ENCODE results near the gene CCNK.
A peak's percentile ranks its signal among the peaks of the same experiment; 100 is the strongest.

Gene CCNK

DNA sequence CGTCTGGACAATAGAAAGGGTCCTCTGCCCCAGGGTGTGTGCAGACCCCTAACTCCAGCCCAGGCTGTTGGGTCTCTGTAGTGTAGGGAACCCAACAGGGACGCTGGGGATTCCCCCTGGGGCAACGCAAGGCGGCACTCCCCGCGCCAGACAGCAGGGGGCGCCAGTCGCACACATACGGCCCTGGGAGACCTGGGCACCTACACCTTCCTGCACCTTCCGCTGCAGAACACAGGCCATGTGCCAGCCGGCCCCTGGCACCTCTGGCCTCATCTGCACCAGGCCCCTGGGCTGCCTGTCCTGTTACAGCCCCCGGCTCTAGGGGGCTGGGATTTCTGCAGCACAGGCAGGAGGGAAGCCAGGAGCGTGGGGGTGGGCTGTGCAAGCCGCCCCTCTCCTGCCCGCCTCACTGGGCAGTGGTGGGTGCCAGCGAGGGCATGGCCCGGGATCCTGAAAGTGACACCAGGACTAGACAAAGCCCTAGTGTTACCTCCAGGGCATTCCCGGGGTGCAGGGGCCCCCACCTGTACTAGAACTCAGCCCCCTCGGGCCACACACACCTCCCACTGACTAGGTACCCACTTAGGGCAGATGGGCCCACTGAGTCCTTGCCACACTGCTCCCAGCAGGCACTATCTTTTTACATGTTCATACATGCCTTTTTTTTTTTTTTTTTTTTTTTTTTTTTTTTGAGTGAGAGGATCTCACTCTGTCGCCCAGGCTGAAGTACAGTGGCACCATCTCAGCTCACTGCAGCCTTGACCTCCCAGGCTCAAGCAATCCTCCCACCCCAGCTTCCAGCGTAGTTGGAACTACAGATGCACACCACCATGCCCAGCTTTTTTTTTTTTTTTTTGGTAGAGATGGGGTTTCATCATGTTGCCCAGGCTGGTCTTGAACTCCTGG lies 37.5 kb downstream of the CCNK start:
- Histone ChIP-seq H3K4me3 (no peak overlapping the region), H3K27ac (no peak overlapping the region)
- no peak for DNase-seq (ENCODE audit: low spot score)
- TF ChIP-seq, protein P1, sequence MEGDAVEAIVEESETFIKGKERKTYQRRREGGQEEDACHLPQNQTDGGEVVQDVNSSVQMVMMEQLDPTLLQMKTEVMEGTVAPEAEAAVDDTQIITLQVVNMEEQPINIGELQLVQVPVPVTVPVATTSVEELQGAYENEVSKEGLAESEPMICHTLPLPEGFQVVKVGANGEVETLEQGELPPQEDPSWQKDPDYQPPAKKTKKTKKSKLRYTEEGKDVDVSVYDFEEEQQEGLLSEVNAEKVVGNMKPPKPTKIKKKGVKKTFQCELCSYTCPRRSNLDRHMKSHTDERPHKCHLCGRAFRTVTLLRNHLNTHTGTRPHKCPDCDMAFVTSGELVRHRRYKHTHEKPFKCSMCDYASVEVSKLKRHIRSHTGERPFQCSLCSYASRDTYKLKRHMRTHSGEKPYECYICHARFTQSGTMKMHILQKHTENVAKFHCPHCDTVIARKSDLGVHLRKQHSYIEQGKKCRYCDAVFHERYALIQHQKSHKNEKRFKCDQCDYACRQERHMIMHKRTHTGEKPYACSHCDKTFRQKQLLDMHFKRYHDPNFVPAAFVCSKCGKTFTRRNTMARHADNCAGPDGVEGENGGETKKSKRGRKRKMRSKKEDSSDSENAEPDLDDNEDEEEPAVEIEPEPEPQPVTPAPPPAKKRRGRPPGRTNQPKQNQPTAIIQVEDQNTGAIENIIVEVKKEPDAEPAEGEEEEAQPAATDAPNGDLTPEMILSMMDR (IDR thresholded peaks at IDR 0.05): peak; percentile 90

DNA sequence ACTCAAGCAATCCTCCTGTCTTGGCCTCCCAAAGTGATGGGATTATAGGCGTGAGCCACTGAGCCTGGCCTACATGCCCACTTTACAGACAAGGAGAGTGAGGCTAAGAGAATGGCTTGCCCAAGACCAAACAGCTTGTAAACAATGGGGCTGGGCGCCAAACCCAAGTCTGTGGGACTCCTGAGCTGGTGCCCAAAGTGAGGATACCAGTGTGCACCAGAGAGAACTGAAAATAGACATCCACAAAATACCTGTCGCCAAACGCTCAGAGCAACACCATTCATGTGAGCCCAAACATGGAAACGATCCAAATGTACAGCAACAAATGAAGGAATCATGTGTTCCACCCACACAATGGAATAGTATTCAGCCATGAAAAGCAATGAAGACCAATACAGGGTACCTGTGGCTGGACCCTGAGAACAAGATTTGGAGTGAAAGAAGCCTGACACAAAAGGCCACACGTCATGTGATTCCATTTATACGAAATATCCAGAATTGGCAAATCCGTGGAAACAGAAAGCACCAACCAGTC lies 38.2 kb downstream of the CCNK start:
- DNase-seq (ENCODE audit: low spot score): no peak
- H3K27ac ChIP-seq: no peak overlapping the region
- TF ChIP-seq, protein P1 (IDR thresholded peaks at IDR 0.05): no peak
- no peak overlapping the region for H3K4me3 ChIP-seq

DNA sequence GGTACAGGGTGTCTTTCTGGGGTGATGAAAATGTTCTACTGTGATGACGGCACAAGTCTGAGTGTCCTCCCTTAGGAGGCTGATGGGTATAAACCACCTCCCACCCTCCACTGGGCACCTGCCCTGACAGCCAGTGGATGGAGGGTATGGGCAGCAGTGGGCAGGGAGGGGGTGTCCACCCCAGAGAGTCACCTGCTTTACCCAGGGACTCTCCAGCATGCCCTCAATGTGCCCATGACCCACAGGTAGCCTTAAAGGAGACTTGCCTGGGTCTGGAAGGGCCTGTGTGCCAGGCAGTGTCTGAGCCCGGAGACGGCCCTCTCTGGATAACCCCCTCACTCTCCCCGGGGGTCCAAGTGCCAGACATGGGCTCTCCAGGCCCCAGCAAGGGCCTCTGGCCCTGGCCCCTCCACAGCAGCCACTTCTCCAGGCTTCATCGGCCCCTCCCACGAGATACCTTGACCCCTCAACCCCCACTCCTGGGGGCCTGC lies 38.8 kb downstream of the CCNK start:
- Histone ChIP-seq H3K4me3 (no peak overlapping the region), H3K27ac (no peak overlapping the region)
- DNase-seq (ENCODE audit: low spot score): no peak
- TF ChIP-seq, protein P1 (IDR thresholded peaks at IDR 0.05): no peak

DNA sequence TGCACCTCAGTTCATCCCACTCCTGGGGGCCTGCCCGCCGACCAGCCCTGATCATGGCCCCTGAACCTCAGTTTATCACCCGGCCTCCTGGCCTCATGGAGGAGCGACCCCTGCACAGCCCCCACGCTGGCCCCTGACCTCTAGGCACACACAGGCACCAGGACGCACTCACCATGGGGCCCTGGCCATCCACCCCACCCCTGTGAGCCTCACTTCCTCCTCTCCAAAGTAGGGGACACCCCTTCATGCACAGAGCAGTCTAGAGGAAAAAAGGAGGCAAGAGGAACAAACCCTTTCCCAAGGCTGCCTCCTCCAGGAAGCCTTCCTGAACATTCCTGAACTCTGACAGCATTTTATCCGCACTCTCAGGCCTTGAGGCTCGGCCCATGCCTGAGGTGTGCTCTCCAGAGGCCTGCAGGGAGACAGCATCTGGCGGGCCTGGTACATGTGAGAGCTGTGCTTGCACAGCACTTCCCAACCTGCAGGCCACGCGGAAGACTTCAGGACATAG lies 39.4 kb downstream of the CCNK start:
- Histone ChIP-seq H3K27ac (no peak overlapping the region), H3K4me3 (no peak overlapping the region)
- no peak for DNase-seq (ENCODE audit: low spot score)
- TF ChIP-seq, protein P1 (IDR thresholded peaks at IDR 0.05): no peak

DNA sequence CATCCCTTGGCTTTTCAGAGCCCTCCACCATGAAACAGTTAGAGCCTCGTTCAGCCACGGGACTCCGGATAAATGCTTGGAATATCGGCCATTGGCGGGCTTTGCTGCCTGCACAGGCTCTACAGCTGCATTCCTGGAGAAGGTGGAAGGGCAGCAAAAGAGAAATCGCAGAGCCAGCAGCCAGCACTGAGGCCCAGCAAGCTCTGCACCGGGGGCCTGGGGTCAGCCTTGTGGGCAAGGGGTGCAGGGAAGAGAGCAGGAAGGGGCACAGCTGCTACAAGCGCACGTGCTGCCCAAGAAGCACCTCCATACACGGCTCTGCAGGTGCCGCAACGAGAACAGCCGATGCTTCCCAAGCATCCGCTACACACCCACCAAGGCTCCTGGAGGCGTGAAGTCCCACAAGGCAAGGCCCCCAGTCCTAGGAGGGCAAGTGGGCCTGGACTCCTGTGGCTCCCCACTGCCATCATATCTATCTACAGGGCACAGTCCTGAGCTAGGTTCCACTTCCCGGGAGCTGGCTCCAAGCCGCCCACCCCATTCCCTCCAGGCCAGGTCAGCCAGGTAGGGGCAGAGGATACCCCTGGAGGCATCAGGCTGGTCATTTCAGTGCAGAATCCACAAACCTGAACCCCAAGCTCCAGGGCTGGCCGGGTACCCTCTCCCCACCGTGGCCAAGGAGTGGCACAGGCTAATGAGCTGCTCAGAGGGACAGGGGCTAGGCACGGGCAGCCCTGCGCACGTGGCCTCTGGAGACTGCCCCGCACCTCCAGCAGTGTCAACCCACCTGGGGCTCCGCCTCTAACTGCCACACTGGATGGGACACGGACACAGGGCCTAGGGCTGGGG lies 40.2 kb downstream of the CCNK start:
- no peak for DNase-seq (ENCODE audit: low spot score)
- TF ChIP-seq, protein P1 (IDR thresholded peaks at IDR 0.05): no peak
- no peak overlapping the region for H3K27ac ChIP-seq
- no peak overlapping the region for H3K4me3 ChIP-seq

DNA sequence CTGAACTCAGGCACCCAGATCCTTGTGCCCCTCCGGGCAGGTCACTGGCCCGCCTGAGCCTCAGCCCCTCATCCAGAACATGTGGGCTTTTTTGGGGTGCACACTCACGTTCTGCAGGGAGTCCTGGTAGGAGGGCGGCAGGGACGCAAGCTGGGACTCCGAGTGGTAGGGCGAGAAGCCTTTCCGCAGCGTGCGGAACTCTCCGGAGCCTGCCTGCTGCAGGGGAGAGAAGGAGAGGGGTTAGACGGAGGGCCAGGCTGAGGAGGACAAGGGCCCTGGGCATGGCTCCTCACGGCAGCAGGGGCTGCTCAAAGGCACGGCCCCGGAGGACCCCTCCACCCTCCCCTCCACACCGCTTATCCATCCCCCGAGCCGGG lies 40.8 kb downstream of the CCNK start:
- no peak overlapping the region for H3K4me3 ChIP-seq
- DNase-seq (ENCODE audit: low spot score): no peak
- H3K27ac ChIP-seq: no peak overlapping the region
- TF ChIP-seq, protein P1 (IDR thresholded peaks at IDR 0.05): no peak

Measured in coronary artery (tissue), 2 donors.